Stimulated activated CD4-positive, alpha-beta T cell treated with anti-CD3 and anti-CD28 coated beads, Interleukin-15, amount 100 ng/mL, for 48 hours (primary cell): ENCODE data around the gene LTBP1.

ENCODE experiments used
- DNase-seq, 2 donors: peaks; one replicate each; pipeline ENCODE4 v3.0.0-alpha.2; 2020; ENCODE audit warnings: low read depth in 2 of 2

The LTBP1 gene

DNA sequence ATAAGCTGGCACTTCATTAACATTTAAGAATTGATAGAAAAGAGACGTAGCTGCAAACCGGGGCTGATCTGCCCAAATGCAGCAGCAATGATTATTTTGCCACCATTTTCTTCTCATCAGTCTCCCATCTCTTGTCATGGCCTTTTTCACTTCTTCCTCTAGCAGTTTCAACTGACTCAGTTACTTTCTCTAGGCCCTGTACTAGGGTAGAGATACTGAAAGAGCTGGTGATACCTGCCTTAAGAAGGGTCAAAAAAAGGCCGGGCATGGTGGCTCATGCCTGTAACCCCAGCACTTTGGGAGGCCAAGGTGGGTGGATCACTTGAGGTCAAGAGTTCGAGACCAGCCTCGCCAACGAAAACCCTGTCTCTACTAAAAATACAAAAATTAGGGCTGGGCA, 127.4 kb downstream of the LTBP1 start:
- DNase-seq, result no peak

DNA sequence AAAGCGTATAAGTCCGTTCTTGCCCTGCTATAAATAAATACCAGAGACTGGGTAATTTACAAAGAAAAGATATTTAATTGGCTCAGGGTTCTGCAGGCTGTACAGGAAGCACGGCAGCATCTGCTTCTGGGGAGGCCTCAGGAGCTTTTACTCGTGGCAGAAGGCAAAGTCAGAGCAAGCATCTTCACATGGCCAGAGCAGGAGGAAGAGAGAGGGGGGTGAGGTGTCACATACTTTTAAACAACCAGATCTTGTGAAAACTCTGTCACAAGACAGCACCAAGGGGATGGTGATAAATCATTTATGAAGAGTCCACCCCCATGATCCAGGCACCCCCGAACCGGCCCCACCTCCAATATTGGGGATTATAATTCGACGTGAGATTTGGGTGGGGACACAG, 130.6 kb downstream of the LTBP1 start:
- no peak for DNase-seq

DNA sequence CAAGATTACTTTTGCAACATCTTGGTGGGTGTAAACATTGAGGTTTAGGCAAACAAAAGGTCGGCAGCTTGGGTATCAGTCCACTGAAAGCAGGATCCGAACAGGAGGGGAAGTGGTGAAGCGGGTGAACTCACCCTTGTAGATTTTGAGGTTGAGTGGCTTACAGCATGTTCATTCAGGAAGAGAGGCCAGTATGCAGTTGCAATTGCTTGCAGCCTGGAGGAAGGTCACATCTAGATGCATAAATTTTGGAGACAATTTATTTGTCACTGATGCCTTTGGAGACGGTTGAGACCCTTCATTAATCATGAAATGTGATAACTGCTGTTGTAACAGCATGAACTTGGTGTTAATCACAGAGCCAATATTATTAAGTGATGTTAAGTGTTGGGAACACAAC, 131.1 kb downstream of the LTBP1 start:
- DNase-seq, result no peak

DNA sequence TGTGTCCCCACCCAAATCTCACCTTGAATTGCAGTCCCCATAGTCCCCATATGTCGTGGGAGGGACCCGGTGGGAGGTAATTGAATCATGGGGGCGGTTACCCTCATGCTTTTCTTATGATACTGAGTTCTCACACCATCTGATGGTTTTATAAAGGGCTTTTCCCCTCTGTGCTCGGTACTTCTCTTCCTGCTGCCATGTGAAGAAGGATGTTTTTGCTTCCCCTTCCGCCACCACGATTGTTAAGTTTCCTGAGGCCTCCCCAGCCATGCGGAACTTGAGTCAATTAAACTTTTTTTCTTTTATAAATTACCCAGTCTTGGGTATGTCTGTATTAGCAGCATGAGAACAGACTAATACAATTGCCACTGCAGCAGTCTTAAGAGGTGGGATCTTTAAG, 134.9 kb downstream of the LTBP1 start:
- no peak for DNase-seq

DNA sequence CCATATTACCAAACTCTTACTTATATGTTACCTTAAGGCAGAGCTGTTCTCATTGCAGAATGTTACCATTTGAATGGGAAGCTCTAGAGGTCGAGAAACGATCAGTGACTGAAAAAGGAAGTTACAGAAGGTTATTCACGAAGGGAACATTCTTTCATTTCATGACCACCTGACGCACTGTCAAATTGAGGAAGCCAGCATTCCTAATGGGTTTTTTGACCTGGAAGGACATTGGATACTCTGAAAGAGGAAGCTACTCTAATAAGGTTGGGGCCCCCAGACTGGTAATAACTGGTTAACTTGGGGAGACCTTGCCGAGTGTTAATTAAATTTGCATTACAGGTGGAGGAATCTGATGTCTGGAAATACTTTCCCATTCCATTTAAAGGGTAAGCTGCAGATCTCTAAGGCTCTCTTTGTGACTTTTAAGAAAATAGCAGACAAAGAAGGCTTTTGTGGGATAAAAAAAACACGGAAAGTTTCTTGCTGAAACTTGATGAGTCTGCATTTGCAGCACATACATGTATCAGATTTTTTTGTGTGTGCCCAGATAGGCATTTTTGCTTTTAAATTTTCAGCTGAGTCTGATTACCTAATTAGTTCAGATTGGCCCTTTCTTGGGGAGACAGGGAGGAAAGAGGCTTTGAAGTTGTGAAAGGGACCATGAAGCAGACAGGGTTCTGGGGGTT, 137.1 kb downstream of the LTBP1 start:
- DNase-seq, result no peak

DNA sequence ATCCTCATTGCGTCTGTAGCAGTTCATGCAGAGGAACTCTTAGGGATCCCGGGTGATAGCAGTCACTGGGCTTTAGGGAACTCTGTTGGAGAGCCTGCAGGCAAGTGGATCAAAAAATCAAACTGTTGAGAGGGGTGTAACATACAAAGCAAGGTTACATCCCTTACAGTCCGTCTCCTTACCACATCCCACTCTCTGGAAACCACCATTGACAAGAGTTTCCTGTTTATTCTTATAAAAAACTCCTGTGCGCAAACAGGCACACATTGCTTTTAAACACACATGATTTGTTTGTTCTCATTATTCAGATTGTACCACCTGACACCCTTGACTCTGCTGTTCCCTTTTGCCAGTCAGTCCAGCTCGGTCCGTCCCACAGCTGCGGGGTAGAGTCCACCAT, 137.7 kb downstream of the LTBP1 start:
- no peak for DNase-seq

DNA sequence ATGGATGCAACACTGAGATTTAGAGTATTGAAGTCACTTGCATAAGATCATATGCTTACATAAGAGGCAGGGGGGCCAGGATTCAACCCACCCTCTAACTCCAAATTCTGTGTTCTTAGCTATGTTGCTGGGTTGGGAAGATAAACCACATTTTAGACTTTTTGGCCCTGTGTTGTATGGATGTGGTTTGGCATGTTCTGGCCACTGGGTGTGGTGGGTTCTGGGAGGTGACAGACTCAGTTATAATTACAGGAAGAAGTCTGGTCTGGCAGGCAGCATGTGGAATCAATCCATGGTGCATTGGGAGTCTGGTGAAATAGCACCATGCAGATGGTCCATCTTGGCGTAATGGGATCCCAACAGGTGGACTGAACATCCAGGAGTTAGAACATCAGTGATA, 138.9 kb downstream of the LTBP1 start:
- no peak for DNase-seq

DNA sequence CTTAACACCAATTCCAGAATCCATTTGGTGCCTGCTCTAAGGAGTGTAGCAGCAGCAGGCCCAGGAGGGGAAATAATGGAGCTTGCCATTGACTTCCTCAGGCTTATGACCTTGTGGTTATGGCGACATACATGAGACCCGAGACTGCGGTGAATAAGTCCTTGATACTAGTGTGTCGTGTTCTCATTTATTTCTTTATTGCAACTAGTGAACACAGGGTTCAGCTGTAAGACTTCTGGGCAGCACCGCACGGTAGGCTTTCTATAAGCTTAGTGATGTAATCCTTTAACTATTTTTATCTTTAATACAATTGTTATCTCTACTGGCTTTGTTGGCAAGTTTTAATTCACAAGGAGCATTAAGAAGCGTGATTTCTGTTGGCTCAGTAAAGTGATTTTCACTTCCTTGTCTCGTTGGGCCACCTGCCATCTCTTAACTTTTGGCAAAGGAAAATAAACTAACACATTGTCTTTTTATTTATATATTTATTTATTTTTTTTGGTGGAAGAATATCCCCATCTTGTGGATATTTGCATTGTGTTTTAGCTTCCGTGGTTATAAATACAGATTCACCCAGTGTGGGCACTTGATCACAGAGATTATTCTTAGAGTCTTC, 139.8 kb downstream of the LTBP1 start:
- DNase-seq, result no peak

DNA sequence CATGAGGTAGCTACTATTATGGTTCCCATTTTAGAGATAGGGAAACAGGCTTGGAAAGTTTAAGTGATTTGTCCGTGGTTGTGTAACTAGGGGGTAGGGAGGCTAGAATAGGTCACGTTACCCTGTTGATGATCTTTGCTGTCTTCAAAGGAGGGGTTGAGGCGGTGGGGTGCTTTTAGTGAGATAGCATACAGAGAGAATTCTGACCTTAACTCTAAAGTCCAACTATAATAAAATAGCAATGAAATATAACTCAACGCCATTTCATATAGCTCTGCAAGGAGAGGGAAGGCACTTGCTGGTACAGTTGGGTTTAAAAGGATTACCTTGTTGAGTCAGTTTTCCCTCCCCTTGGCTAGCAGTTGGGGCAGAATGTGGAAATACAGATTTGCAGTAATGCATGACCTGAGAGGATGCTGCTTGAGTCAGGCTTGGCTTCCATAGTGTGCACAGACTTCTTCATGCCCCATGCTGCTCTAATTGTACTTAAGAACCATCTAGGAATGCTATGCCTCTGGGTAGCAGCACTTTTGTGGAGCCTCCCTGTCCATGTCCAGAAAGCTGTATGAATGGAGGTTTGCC, 143.9 kb downstream of the LTBP1 start:
- DNase-seq, result no peak

DNA sequence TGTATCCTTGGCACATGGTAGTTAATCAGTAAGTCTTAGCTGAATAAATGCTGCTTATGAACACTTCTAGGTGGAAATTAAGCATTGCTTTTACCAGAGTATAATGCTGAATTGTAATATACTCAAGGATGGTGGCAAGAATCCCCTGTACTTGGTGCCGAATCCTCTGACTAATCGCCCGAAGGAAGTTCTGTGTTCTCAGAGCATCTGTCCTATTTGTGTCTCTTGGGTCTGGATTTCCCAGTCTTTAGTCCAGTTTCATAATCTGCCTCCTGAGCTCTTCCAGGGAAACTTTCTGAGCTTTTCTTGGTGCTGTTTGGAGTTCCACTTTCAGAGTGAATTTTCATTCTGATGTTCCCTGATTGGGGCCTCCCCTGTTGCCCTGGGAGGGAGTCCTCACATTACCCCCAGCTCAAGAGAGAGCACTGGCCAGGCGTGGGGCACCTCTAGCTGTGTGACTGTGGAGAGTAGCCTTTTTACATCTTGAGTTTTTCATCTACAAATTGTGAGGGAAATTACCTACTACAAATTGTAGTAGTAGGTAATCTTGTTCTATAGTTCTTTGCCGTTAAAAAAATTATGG, 144.9 kb downstream of the LTBP1 start:
- no peak for DNase-seq

DNA sequence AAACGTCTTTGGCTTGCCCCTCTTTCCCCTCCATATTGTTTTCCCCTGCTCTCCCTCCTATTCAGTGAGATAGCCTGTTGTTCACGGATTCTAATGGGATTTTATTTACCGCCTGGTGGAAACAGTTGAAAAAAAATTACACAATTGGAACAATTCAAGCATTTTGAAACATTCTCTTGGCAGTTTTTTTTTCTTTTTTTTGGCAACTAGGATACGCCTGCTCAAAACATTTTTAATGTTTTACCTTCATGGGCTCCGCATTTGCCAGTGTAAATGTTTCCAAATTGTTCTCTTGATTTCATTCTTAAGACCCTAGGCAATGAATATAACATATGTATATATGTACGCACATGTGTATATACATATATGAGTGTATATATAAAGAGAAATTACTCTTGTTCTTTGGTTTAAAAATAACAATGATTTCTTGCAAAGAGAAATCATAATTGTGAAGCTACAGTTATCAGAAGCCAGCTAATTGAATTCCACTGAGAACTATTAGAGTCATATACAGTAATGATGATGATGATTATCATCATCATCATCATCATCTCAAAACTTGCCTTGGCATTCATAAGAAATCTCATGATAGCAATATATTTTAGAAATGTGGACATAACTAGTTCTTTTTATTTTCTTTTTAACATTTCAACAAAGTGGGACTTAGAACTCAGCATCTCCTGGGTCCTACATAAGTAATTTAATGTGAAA, 146.7 kb downstream of the LTBP1 start:
- DNase-seq, result no peak

DNA sequence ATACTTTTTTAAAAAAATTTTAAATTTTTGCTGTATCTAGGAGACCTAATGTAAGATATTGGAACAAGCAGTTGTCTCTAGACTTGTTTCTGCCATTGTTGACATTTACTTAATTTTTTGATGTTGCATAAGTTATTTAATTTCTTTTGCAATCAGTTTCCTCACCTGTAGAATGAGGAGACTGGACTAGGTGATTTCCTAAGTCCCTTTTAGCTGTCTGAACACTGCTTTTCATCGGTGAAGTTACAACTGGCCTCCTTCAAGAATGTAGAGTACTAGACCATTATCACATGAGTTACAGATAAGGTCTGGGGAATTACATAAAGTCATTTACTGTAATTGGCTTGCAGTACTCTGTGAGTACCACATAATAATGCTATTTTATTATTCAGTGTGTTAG, 147.6 kb downstream of the LTBP1 start:
- DNase-seq, result no peak

DNA sequence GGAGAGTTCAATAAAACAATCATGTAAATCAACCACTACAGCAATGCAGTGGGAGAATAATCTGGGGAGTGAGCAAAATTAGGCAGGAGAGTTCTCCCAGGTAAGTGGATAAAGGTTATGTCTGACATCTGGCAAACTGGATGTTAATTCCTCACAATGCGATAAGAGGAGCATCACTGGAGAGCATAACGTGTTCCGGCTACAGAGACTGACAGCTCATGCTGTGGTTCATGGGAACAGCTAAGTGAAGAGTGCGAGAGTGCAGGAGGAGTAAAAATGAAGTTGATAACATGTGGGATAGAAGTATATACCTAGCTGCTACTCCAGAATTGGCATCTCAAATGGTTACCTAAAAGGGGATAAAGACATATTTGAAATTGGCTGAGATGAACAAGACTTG, 153.2 kb downstream of the LTBP1 start:
- no peak for DNase-seq

DNA sequence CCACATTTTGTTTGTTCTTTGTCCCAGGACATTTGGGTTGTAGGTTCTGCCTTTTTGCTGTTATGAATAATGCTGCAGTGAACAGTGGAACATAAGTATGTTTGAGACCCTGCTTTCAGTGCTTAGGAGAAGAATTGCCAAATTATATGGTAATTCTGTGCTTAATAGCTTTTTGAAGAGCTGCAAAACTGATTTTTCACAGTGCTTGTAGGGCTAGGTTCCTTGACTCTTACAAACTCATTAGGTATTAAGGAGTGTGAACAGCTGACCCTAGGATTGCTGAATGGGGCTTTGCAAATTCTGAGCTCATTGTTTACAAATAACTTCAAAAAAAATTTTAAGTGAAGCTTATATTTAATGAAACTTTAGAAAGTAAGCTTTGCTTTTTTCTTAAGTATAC, 154.2 kb downstream of the LTBP1 start:
- no peak for DNase-seq

DNA sequence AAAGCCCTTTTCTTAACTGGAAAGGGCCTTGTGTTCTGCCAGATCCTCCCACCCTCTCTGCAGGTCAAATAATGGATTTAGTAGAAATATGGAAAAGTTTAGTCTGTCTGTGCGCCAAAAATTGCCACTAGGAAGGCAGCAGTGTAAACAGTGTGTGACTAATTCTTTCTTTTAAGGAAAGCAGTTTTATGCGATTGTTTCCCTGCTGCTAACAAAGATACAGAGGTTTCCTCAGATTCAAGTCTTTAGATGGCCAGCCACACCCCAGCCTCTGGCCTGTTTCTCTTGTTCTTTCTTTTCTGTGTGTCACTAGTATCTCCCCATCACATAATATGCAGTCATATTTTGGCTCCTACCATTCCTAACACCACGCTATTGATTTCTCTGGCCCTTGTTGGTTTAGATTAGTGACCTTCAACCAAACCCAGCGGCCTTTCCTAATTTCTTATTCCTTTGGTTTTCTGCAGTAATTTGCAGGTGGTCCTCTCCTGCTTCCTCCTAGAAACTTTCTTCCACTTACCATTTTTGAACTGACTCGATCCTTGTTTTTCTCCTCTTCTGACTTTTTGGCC, 157.4 kb downstream of the LTBP1 start:
- no peak for DNase-seq

DNA sequence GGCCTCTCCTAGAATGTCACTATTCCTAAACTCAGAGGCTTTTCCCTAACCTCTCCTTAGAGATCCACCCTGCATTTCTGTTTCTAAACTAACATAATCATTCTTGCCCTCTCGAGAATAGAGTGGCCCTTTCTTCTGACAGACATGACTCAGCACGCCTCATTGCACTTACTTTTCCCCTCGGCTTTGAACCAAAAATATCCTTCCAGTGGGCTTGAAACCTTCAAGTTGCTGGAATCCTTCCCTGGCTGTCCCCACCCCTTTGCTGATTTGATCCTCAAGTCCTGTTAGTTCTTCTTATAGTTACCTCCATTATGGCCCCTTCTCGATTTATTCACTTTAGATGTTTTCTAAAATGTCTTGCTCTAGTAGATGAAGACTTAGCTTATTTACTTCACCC, 158.0 kb downstream of the LTBP1 start:
- DNase-seq, result no peak

DNA sequence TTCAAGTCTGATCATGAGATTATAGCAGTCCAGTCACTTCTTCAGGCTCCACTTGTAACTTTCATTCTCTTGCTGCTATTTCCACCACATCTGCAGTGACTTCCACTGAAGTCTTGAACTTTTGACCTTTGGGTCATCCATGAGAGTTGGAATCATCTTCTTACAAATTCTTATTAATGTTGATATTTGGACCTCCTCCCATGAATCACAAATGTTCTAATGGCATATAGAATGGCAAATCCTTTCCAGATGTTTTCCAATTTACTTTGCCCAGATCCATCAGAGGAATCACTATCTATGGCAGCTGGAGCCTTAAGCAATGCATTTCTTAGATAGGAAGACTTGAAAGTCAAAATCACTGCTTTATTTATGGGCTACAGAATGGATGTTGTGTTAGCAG, 159.4 kb downstream of the LTBP1 start:
- no peak for DNase-seq

DNA sequence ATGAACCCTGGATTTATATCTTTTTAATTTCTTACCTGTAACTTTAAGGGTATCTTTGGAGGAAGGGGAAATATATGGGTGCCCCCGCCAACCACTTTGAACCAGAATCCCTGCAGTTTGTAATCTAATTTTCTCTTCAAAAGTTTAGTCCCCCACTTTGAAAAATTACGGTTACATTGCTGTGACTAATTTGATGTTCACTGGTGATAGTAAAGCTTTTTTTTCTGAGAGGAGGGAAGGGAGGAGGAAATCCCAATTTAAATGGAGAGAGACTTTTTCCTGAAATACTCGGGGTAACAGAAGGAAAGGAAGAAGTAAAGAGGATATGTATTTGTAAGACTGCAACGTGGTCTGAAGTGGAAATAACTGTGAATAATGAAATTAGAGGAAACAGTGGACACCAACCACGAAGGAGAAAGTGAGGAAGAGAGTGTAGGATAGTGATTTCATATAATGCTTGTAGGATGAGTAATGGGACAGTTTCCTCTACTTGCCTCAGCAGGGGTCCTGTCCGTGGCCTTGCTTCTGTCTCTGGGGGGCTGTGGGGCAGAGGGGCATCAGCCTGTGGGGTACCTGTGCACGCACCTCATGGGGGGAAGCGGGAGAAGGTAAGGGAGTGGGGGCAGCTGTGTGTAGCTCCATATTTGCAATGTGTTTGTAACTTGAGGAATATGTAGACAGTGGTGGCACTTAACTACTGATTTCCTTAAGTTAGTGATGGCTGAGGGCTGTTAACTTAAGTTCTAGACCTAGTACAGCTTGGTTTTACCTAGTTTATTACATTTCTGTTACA, 161.1 kb downstream of the LTBP1 start:
- DNase-seq, result no peak

DNA sequence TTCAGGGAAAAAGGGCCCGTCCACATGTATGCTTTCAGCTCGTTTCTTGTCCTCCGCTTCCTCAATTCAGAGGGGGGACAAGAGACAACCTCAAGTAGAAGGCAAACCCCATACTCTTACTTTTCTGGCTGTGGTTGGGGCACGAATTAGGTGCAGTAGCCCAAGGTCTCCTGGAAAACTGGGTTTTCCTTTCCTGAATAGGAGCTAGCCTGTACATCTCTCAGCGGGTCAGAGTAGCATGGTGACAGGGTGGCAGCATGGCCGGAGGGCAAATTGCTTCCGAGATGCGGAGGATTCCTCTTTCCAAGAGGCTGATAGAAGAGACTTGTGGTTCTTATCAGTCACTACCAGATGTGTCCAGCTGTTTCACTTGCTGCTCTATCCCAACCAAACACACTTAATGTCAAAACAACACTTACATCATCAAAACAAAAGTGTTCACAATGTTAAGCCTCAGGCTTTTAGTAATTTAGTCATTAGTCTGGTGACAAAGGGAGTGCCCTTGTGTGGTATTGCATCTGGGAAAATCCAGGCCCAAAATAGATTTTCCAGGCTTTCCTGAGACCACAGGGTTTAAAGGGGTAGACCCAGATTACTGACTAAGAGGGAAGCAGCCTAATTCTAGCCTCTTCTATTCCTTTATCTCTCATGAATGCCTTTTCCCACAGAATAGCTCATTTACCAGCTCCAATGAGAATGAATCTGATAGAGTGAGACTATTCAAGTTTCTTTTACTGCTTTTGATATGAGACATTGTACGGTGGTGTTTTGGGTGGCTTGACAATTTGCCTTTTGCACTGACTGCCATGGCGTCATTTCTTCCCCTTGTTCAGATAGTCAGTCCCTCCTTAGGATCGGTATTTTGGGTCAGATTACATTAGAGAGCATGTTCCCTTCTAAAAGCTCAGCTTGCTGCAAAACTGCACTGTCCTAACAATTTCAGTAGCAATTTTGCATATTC, 162.0 kb downstream of the LTBP1 start:
- DNase-seq, result no peak

DNA sequence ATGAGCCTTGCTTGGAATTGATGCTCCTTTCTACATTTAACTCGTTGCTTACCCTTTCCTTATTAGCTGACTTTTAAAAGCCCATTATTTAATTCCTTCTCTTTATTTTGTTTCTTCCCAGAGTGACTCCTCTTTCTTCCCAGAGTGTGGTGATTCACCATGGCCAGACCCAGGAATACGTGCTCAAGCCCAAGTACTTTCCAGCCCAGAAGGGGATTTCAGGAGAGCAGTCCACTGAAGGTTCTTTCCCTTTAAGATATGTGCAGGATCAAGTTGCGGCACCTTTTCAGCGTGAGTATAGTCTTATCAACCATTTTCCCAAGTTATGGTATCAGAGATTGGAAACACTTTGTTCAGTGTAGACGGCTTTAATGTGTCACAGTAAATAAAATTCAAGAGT, 163.7 kb downstream of the LTBP1 start:
- no peak for DNase-seq
